Mucosa of gallbladder (tissue), 1 donor: ENCODE results near the gene PAX8. TPM values are rescaled to one million over a fixed set of nuclear protein-coding genes. Genes with fewer than 3 reads are reported as not detected.
A peak's percentile ranks its signal among the peaks of the same experiment; 100 is the strongest.
"Not testable (repeated sequence)": the region's sequence is repeated elsewhere in the genome, so short reads cannot be mapped to it uniquely, and the experiment has no call there.

ENCODE experiments used
- DNase-seq: peaks from one replicate; pipeline ENCODE4 v3.0.0-alpha.2; 2020; ENCODE audit warnings: low spot score
- total RNA-seq: library from RNA; stranded (reverse); gene quantifications from one replicate; pipeline ENCODE4 v1.2.1, GENCODE V29; 2021
- donor health status: DM: no; HTN: no; CAD: no.

The PAX8 gene
- total RNA-seq: 3.5 TPM

DNA sequence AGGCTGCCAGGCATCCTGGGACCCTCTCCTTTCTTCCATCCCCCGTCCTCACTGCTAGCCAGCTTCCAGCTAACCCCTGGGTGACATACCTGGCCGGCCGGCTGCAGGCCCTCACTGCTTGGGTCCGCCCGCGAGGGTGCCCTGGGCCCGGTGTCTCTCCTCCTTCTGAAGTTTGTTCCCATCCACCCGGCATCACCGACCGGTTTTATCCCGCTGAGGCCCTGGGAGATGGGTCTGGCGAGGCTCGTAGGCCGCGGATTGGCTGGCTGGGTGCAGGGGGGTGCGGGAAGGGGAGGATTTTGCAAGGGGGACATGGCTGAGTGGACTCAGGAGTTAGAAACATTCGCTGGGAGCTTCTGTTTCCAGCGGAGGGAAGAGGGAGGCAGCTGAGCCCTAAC is at the start of gene PAX8:
TSS of gene PAX8 (minus strand) at position 180 of the 398 bp plus-strand sequence. CDS start 527 bp downstream, outside the sequence.
- no peak for DNase-seq

GRCh38 chr2:113328043-113328442 is 49.3 kb upstream of the PAX8 start:
- no peak for DNase-seq

DNA sequence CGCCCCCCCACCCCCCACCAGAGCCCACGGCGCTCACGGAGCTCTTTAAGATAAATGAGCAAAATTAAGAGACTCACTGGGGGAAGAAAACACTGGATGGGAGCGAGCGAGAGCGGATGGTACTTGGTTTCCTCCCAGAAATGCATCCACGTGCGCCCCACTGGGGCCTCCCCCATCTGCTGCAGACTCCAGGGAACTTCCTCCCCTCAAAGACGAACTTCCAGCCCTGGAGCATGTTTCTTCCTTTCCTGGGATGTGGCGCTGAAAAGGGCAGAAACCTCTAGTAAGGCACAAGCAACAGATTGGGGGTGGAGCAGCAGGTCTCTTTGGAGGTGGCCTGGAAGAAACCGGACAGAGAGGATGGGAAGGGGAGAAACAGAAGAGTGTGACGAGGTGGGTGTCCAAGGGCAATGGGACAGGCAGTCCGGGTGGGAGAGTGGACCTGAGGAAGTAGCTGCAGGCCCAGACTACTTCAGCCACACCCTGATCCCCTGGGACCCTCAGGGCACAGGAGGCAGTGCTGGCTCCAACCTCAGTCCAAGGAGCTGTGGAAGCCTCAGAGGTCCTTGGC is 46.5 kb upstream of the PAX8 start:
- DNase-seq: not testable (repeated sequence)

DNA sequence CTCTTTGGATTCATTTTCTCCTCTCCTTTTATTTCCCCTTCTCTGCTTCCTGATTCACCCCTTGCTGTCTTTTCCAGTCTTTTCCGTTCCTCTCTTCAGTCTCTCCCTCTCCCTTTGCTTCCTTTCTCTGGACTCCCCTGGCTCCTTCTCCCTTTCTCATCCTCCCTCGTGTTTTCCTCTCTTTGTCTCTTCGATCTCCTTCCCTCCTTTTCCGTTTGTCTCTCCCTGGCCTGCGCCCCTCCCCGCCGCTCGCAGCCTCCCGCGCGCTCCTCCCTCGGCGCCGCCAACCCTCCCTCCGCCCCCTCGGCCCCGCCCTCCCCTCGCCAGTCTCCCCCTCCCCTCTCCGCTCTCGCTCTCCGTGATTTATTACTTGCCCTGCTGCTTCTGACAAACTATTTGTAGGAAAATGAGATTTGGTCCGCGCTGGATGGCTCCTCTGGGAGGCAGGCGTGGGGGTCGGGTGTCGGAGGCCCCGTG is 46.0 kb upstream of the PAX8 start:
- peak; percentile 44 for DNase-seq

DNA sequence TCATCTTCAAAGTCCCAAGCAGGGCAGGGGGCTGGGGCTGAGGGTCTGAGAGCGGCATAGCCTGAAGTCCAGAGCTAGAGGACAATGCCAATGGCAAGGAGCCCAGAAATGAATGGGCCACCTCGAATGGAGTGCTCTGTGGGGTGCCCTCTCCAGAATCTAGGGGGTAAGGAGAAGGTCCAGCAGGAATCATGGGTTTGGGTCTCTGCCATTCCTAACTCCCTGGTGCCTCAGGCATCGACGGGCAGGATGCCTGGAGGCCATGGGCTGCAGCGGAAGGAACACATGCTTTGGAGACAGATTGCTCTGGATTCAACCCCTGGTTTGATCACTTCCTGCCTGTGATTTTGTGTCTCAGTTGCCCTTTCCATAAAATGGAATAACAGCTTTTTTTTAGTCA is 44.4 kb upstream of the PAX8 start:
- not testable (repeated sequence) for DNase-seq

DNA sequence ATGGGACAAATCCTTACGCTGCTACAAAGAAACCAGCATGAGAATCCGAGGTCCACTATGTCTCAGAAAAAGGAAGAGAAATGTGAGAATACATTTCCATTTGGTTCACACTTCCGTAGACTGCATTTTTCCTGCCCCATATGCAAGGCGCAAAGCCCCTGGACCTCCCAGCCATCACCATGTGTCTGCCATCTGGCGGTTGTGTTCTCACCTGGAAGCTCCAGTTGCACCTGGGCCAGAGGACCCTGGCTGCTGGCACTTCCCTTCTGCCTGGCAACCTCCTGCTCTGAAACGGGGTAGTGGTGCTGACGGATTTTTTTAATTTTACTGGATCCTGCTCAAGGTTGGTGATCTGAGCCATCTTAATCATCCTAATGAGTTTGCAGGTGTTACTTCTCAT is 41.4 kb upstream of the PAX8 start:
- not testable (repeated sequence) for DNase-seq

- not testable (repeated sequence) for DNase-seq
These were observed 40.2 kb upstream of the PAX8 start for GRCh38 chr2:113318941-113319340.

- no peak for DNase-seq
These were observed 37.4 kb upstream of the PAX8 start for GRCh38 chr2:113316085-113316484.

GRCh38 chr2:113314663-113315062 is 35.9 kb upstream of the PAX8 start:
- not testable (repeated sequence) for DNase-seq

DNA sequence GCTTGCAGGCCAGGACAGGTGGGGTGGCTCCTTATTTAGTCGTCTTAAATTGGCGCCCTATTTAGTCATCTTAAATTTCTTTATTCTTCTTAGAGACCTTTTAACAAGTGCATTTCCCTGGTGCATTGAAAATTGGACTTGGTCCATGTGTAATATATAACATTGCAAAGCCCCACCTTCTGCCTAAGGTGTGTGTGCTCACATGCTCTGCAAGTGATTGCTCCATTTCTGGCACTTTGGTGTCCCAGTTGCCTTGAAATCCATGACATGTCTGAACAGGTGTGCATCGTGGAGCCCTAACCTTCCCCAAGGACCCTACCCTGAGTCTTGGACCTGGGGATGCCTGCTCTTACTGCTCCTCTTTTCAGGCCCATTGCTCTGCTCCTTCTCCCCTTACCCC is 35.5 kb upstream of the PAX8 start:
- DNase-seq: not testable (repeated sequence)

- DNase-seq: not testable (repeated sequence)
These were observed 33.1 kb upstream of the PAX8 start for GRCh38 chr2:113311781-113312180.

DNA sequence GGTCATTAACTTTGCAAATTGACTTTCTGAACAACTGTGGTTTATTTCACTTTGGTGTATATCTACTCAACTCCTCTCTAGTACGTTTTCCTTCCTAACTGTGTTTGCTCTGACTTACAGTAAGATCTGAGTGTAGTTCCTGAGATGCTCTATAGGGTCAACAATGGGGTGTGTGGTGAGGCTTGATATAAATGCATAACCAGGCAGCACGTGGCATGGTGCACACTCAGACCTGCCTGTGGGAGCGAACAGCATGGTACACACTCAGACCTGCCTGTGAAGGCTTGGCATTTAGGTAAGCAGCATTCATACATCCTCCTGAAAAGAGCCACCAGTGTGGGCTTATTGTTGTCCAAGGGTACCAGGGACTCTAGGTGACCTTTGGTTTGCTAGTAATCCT is 32.5 kb upstream of the PAX8 start:
- DNase-seq: not testable (repeated sequence)

DNA sequence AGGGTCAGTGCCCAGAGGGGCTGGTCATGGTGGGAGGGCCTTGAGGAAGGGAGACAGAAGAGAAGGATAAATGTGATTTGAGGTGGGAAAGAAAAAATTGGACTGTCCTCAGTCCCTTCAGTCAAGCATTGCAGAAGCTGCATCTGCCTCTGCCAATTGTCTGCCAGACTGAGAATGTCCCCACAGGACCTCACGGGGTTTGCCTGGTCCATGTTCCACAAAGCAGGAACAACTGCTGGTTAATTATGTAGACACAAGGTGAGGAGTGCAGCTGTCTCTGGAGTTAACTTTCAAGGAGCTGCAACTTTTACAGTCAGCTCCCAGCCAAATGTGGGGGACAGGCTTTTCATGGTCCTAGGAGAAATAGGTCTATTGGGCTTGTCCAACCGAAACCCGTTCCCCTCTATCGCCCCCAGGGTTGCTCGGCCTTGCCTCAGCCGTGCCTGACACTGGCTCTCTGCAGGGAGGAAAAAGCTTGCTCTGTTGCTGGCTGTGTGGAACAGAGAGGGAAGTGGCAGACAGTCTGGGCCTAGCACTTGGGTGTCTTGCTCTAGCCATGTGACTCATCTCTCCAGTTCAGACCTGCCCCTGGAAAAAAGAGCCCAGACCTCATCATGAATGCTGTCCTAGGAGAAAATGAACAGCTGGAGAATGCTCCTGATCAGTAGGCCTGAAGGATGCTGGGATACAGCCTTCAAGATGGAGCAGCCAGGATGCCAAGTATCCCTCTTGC is 31.1 kb upstream of the PAX8 start:
- no peak for DNase-seq

DNA sequence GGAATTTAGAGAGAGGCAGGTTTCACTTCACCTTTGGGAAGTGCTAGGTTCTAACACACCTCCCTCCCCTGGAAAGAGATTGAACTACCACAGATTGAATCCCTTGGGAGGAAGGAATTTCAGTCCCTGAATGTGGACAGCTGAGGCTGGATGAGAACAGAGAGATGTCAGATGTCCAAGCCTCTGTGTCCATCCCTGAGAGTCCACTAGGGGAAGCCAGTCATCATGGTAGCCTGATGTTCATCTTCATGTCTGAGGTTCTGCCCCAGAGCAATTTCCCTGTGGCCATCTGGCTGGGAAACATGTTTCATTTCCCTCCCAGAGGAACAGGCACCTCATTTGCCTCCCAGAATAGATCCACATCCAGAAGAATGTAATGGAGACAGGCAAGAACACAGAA is 30.1 kb upstream of the PAX8 start:
- DNase-seq: not testable (repeated sequence)

- DNase-seq: not testable (repeated sequence)
These were observed 27.5 kb upstream of the PAX8 start for GRCh38 chr2:113306207-113306606.

GRCh38 chr2:113305749-113306148 is 27.0 kb upstream of the PAX8 start:
- DNase-seq: not testable (repeated sequence)

GRCh38 chr2:113305146-113305545 is 26.4 kb upstream of the PAX8 start:
- DNase-seq: no peak

GRCh38 chr2:113304702-113305101 is 26.0 kb upstream of the PAX8 start:
- no peak for DNase-seq

- not testable (repeated sequence) for DNase-seq
These were observed 23.7 kb upstream of the PAX8 start for GRCh38 chr2:113302216-113302980.

DNA sequence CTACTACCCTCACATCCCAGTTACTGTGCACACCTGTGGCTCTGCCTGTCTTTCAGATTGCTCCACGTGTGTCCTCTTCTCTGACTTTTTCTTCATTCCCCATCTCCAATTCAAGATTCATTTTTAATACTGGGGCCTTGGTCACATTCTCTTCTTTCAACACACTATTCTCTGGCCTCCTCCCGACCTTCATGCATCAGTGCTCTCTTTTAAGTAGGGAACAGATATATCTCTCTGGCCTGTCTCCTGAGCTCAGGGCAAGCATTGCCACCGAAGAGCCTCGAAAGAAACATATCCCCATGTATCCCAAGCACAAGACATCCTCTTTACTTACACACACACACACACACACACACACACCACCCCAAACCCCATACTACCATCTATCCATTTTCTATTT is 21.6 kb upstream of the PAX8 start:
- no peak for DNase-seq

DNA sequence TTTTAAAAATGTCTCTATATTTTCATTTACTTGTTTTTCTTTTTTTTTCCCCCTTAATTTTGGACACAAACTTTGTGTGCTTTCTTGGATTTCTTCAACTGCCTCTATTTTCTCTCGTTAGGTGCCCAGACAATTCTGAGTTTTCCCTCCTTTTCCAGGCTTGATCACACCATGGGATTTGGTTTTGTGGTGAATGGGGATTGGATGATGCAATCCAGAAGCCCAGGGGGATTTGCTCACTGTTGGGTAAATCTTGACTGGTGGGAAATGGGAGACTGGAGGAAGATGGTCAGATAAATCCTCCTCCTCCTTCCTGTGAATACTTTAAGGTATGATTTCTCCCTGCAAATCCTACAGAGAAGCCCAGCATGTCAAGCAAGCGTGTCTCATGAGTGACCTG is 19.5 kb upstream of the PAX8 start:
- no peak for DNase-seq

DNA sequence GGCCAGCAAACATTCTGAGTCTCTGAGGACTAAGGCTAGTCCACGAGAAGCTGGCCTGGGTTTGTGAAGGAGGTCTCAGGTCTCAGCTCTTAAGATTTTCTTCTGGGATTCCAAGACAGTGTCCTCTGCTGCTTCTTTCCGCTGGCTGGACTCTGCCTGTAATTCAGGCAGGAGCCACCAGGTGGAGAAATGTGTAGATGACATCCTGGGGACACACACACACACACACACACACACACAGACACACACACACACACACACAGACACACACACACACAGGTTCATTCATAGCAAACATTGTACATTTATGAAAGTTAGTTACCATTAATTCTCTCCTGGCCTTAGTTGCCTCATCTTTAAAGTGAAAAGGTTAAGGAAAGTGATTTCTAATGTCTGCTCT is 18.9 kb upstream of the PAX8 start:
- DNase-seq: not testable (repeated sequence)

DNA sequence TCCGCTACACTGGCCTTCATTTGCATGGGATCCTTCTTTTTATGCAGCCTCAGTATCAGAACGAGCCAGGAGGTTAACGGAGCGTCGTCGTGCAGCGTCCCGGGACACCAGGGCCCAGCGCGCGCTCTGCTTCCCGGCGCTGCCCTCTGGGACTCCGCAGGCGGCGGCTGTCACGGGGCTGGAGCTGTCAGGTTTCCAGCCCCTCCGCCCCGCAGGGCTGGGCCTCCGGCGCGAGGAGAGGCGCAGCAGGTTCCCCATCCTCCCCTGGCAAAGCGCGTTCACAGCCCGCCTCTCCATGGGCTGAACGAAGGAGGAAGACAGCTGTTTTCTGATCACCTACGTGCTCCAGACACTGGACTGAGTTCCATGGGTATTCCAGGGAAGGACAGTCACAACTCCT is 12.5 kb upstream of the PAX8 start:
- peak; percentile 29 for DNase-seq
